PC-3 (cell line): ENCODE results near the gene TMEFF2.

Experiments
- CTCF ChIP-seq: fragments of 300-600 bp; sonication (generic); conservative IDR thresholded peaks from 2 replicates; pipeline ENCODE4 v1.5.1; 2017; ENCODE audit warnings: antibody characterized with exemption, low read depth, mild to moderate bottlenecking, low read length
- EZH2 ChIP-seq: fragments of 300-600 bp; sonication (generic); IDR thresholded peaks from one replicate; pipeline ENCODE4 v1.6.1; 2017; ENCODE audit warnings: antibody characterized with exemption, mild to moderate bottlenecking, low read length; ENCODE audit not compliant: unreplicated experiment
- EZH2phosphoT487 ChIP-seq: fragments of 300-600 bp; sonication (generic); IDR thresholded peaks from 2 replicates; pipeline ENCODE4 v1.6.1; 2018; ENCODE audit warnings: mild to moderate bottlenecking, antibody characterized with exemption, low read length, borderline replicate concordance

- no peak for TF ChIP-seq CTCF
- TF ChIP-seq EZH2: no peak
- no peak for TF ChIP-seq EZH2phosphoT487
Measured at GRCh38 chr2:191931329-191931728, 263.4 kb downstream of the TMEFF2 start.
